GM18499 (cell line): Measurements from ENCODE around the gene TMPRSS6.

Experiments
- ATAC-seq: cut with Tn5 transposase; IDR thresholded peaks from one replicate; pipeline ENCODE4 v1.9.1; 2021; ENCODE audit warnings: moderate number of reproducible peaks; ENCODE audit not compliant: insufficient read depth, unreplicated experiment

Gene TMPRSS6

DNA sequence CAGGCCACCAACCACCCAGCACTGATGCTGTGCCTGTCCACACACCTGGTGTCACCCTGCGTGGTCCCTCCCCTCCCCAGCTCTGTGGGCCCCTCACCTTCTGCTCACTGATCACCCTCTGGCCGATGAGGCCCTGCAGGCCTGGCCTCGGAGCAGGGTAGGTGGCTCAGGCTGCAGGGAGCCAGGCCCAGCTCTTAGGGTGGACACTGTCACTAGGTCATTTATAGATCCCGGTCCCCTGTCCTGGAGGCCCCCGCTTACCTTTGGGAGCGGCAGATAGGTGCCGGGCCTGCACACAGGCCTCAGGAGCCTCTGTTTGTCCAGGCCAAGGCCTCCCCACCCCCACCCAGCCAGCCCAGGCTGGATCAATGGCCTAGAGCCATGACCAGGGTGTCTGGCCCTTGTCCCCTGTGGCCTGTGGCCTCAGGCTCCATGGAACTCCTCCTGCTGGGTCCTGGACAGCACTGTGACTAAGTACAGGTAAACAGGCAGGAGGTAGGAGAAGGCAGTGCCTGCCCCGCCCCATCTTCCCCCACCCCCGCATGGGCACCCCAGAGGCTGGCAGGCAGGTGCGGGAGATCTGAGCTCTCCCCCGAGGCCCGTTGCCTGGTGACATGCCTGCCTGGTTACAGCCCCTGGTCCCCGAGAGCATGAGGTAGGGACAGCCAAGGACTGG, at the start of gene TMPRSS6:
TSS of gene TMPRSS6 (minus strand) at position 472 of the 676 bp plus-strand sequence. CDS start 6,296 bp downstream, outside the sequence.
- ATAC-seq, result no peak

DNA sequence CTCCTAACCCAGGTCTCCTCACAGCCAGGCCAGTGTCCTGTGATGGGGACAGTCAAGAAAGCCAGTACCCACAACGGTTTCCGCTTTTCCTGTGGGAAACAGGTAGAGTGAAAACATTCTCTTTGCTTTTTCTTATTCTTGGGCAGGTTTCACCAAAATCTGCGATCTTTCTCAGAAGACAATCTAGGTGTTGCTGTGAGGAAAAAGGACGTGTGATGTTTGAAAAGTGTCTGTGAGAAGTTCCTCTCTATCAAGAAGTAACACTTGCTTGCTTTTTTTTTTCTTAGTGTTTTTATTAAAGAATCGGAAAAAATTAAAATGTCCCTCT, 49.4 kb upstream of the TMPRSS6 start:
- no peak for ATAC-seq

DNA sequence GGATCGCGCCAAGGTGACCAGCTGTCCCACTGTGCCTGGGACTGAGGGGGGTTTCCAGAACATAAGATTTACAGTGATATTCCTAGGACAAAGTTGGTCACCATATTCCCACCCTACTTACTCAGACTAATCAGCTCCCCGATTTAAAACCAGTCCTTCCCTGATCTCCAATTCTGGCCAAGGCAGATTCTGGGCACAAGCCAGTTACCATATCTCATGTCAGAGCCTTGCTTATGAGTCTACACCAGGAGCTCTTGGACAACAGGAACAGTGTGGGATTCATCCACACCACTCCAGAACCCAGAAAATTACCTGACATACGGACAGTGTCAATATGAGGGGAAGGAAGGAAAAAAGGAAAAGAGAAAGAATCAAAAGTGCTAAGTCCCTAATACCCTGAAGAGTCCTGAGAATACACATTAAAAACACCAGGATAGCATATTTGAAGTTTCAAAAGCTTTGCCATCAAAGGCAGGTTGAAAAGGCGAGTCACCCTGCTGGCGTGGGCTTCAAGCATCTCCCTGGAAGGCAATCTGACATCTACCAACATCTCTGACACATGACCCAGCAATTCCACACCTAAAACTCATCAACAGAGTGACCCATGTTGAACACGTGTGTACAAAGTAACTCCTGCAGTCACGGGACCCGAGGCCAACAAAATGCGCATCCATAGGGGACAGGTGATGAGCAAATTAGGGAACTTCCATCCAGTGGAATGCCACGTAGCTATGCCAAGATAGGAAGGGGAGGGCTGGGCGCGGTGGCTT, 48.2 kb upstream of the TMPRSS6 start:
- no peak for ATAC-seq

DNA sequence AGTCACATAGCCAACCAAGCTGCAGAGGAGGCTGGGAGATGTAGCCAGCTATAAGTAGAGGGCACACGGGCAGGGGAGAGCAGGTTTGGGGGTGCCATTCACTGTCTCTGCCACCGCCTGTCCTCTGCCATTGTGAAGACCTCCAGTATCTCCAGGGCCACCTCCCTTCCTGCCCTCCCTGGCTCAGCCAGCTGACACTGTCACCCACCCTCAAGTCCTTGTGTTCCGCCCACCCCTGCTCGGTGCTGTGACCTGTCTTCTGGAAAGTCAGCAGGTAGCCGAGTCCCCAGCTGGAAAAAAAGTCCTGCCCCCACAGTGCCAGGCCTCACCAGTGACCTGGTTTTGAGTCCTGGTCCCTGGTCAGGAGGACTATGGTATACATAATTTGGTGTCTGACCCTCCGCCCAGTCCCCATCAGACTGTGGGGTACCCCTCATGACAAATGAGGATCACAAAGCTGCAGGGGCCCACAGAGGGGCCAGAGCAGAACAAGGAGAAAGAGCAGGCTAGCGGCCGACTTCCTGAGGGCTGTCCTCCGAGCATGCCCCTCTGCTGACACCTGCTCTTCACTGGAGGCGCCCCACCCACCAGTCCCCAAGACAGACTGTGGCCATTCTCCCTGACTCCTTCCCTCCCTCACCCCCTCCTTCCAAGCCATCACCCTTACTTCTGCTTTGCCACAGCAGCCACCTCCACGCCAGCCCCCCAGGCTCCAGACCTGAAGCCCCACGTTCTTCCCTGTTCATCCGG, 47.3 kb upstream of the TMPRSS6 start:
- no peak for ATAC-seq

DNA sequence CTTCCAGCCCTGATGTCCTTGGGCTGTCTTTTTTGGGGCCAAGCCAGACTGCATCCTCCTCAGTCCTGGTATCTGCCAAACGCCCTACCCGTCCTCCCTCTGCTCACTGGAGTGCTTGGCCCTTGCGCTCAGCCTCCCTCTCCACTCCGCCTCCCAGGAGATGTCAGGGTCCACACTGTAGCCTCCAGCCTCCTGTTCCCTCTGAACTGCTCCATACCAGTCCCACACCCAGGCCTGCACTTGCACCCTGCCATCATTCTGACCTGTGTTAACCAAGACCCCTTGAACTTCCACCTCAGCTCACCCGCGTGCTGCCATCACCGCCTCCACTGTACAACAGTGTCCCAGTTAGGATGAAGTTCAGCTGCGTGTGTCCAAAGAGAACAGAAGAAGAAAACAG, 46.5 kb upstream of the TMPRSS6 start:
- no peak for ATAC-seq

DNA sequence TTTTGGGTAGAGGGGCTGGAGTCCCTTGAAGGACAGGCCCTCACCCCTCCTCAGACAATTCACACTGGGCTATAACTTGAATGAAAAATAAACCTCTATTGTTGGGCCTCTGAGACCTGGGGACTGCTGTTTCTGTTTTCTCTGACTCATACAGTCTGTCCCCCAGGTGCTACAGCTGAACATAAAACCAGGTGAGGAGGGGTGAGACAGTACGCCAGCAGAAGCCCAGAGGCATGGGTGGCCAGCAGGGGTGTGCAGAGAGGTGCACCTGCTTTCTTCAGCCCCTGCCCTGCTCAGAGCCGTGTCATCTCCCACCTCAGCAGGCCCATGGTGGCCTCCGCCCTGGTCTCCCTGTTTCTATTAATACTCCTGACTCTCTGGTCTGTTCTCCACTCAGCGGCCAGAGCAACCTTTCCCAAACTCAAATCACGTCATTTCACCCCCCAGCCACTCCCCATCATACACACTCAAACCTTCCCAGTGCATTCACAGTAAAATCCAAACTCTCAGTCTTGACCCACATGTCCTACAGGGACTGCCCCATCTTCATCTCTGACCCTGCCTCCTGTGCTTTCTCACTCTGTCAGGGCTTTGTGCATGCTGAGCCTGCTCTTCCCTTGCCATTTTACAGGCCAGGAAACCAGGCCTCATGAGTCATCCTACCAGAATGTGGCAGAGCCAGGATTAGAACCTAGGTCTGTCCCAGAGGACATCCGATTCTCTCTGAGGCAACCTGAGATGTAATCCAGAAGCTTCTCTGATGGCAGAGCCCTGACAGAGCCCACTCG, 45.6 kb upstream of the TMPRSS6 start:
- no peak for ATAC-seq

DNA sequence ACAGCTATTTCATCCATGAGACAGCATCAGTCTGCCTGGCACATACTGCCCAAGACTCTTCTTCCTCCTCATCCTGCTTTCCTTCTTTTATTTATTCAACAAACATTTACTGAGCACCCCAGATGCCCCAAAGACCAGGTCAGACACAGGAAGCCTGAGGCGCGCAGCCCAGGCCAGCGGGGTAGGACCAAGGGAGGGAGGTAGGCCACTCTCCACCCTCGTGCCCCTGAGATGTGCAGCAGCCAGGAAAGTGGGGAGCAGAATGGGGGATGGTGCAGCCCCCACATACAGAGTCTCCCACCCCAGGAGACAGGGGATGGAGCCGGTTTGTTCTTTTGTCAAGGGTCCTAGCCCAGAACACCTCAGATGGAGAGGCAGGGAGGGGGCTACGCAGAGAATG, 44.4 kb upstream of the TMPRSS6 start:
- ATAC-seq, result no peak

DNA sequence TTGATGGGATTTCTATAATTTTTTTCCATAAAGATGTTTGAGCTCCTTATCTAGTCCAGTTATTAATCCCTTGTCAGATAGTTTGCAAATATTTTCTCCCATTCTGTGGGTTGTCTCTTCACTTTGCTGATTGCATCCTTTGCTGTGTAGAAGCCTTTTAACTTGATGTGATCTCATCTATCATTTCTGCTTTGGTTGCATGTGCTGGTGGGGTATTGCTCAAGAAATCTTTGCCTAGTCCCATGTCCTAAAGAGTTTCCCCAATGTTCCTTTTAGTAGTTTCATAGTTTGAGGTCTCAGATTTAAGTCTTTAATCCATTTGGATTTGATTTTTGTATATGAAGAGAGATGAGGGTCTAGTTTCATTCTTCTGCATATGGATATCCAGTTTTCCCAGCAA, 41.9 kb upstream of the TMPRSS6 start:
- ATAC-seq, result no peak

DNA sequence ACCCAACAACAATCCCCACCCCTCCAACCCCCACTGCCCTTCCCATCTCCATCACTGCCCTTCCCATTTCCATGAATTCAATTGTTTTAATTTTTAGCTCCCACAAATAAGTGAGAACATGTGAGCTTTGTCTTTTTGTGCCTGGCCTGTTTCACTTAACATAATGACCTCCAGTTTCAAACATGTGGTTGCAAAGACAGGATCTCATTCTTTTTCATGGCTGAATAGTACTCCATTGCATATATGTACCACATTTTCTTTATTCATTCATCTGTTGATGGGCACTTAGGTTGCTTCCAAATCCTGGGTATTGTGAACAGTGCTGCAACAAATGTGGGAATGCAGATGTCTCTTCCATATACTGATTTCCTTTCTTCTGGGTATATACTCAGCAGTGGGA, 41.2 kb upstream of the TMPRSS6 start:
- ATAC-seq, result no peak

DNA sequence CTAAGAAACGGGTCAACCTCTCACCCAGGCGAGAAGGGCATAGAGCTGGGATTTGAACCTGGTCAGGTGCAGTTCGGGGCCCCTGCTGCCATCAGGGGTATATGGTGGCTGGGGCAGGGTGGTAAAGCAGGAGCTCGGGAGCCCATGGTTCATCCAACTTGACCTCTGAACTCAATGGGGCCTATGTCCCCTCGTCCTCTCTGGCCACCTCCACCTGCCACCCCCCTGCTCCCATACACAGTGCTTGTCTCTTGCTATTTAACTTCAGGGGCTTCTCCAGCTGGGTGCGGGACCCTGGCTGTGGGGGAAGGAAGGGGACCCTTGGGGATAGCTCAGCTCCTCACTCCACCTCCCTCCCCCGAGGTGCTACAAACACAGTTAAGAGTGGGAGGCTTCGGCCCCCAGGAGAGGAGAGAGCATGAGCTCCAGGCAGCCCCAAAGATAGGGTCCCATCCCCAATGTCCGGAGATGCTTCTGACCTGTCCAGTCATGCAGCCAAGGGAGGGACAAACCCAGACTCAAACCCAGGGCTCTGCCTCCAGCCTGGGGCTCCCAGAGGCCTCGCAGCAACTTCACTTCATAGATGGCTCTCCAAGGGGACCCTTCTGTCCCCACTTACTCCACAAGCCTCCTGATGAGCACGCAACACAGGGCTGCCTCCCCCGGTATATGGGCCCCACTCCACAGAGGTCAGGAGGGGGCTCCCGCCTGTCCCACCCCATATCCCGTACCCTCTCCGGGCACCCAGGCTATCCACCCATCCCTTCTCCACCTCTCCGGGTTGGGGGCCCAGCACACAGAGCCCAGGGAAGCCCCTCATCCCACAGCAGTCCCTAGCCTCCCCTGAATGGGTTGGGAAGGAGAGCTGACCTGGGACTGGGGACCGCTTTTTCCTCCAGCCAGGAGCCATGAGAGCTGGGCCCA, 39.5 kb upstream of the TMPRSS6 start:
- no peak for ATAC-seq

DNA sequence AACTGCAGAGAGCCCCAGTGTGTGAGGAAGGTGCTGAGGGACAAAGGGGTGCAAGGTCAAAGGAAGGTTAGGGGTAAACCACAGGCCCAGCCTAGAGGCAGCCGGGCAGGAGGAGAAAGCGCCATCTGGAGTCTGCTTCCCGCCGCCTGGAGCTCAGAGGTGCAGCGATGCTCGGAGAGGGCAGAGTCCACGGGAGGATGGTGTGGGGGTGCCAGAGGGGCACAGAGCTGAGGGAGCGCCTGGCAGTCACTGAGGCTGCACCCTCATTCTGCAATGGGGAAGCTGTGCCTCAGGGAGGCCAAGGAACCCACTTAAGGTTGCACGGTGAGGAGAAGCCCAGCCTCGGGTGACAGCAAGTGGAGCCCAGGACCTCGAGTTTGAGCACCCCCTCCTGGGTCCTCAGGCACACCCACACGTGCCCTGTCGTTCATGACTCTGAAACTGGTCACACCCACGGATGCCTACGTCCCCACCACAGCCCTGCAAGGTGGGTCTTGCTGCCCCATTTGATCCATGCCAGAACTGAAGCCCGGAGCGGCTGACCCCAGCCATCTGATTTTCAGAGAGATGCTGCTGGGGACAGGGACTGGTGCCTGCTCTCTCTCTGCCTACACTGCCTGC, 38.6 kb upstream of the TMPRSS6 start:
- no peak for ATAC-seq

DNA sequence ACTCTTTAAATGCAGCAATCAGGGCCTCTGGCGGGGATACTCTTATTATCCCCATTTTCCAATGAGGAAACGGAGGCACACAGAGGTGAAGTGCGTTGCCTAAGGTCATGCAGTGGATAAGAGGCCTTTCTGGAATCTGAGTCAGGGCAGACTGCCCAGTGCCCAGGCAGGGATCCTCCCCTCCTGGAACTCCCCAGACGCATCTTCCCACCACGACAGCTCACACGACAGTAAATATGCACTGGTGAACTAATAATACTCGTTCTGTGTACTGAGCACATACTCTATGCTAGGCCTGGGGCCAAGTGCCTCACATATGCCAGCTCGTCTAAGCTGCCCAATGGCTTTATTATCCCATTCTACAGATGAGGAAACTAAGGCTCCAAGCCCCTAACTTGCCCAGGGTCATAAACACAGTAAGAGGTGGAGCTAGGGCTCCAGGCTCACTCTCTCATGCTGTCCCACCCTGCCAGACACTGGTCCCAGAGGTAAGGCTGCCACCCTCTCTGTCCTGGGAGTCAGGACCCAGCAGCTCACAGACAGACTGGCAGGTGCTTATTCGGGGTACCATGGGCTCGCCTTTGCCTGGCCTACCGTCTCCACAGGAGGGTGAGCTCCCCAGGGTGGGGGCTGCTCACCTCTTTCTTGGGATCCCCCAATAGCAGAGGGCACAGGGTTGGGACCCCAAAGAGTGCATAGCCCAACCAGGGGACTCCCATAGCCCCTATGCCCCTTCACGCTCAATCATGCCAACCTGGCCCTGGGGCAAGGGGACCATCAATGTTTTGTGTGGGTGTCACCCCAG, 37.9 kb upstream of the TMPRSS6 start:
- ATAC-seq, result no peak

DNA sequence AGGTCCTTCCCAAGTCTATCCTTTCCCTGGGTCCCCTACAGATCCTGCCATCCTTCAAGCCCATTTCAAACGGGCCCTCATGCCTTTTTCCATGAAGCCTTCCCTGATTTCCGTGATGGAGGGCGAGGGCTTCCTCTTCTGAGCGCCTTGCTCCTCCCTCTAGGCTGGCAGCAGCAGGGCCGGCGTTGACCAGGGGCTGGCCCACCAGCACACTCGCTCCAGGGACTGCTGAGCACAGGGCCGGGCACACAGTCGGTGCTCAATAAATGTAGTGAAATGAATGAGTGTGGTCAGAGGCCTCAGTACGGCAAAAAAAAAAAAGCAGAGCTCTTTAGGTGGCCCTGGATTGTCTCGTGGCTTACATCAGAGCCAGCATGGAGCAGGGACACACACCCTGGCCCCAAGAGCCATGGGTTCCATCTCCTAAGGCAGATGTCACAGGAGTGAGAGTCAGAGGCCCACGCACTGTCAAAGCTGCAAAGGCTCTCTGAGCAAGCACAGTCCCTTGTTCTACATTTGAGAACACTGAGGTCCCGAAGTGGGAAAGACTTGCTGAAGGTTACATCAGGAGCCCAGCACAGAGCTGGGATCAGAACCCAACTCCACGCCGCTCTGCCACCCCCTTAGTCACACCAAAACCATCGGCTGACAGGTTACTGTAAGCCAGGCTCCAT, 37.1 kb upstream of the TMPRSS6 start:
- no peak for ATAC-seq

DNA sequence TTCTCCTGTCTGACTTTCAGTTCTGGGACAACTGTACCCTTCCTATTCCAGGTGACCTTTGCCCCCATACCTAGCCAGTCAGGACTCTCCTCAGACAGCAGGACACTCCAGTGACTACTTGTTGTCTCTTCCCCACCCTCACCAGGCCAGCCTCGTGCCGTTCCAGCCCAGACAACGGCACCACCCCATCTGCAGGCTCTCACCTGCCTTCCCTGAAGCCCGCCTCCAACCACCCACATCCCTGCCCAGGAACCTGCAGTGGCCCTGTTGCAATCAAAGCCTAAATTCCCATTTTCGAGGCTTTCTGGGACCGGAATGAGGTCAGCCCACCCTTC, 36.5 kb upstream of the TMPRSS6 start:
- ATAC-seq, result no peak

DNA sequence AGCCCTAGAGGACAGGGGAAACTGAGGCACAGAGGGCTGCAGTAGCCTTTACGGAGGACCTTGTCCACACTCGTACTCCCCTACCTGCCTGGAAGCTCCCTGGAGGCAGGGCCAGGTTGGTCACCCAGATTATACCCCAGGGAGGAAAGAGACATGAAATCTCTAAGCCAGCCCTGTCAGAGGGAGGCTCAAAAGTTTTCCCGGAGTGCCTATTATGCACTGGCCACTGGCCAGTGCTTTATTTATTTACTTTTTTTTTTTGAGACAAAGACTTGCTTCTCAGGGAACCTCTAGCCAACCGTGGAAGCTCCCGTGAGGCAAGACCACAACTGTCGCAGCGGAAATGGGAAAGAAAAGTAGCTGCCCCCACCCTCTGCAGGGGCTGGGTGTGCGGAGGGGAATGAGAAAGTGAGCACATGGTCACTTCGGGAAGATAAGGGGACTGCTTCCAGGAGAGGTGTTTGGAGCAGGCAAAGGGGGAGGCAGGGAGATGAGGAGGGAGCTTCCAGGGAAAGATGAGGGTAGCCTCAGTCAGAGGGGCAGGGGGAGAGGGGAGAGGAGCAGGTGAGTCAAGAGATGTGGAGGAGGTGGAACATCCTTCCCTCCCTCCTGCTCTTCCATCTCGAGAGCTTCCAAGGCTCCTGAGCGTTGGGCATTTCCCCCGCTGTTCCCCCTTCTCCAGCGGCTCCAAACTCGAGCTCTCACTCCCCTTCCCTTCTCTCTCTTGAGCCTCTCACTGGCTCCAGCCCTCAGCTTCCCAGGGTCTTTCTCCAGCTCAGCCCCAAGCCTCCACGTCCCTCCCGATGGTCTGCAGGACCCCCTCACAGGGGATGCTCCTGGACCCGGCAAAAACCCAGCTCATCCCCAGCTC, 35.9 kb upstream of the TMPRSS6 start:
- ATAC-seq, result no peak

DNA sequence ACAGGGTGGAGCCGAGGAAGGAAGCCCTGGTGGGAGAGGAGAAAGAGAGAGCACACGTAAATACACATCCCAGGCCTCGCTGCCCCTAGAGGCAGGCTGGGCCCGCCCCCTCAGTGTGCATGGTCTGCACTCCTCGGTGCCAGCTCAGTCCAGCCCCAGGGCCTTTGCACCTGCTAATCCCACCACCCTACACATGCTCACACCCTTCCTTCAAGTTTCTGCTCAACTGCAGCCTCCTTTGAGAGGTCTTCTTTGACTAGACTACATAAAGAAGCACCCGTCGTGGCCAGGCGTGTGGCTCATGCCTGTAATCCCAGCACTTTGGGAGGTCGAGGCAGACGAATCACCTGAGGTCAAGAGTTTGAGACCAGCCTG, 34.7 kb upstream of the TMPRSS6 start:
- no peak for ATAC-seq

DNA sequence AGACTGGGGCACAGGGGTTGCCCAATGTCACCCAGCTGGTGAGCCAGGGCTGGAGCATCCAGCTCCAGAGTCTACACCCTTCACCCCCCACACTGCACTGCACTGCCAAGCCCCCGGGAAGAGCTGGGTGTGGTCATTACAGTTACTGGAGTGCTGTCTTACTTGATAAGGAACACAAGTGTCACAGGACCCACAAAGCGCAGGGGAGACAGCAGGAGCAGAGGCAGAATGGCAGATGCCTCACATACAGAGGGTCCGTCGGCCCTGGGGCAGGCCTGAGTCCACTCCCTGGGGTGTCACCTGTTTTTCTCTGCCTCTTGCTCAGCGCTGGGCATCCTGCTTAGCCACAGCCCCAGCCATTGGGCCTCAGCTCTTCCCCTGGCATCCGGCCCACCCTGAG, 32.5 kb upstream of the TMPRSS6 start:
- no peak for ATAC-seq
